OCI-LY1 (cell line): ENCODE data around the gene ENTREP3.

Experiments
- EZH2 ChIP-seq: fragments of 200-600 bp; sonication (generic), shearing (Covaris generic); IDR thresholded peaks from 2 replicates; pipeline ENCODE4 v1.8.0; 2017; ENCODE audit warnings: borderline replicate concordance, mixed run types, mild to moderate bottlenecking, antibody characterized with exemption, low read length, moderate library complexity, mixed read lengths
- TF ChIP-seq, protein P1 (sequence below): fragments of 200-600 bp; sonication (generic), shearing (Covaris generic); IDR thresholded peaks from 2 replicates; pipeline ENCODE4 v1.5.1; 2017; ENCODE audit warnings: mild to moderate bottlenecking, antibody characterized with exemption, low read length, moderate library complexity, mixed read lengths

GRCh38 chr1:155253797-155254196, 1.5 kb downstream of the ENTREP3 start:
- TF ChIP-seq, protein P1, sequence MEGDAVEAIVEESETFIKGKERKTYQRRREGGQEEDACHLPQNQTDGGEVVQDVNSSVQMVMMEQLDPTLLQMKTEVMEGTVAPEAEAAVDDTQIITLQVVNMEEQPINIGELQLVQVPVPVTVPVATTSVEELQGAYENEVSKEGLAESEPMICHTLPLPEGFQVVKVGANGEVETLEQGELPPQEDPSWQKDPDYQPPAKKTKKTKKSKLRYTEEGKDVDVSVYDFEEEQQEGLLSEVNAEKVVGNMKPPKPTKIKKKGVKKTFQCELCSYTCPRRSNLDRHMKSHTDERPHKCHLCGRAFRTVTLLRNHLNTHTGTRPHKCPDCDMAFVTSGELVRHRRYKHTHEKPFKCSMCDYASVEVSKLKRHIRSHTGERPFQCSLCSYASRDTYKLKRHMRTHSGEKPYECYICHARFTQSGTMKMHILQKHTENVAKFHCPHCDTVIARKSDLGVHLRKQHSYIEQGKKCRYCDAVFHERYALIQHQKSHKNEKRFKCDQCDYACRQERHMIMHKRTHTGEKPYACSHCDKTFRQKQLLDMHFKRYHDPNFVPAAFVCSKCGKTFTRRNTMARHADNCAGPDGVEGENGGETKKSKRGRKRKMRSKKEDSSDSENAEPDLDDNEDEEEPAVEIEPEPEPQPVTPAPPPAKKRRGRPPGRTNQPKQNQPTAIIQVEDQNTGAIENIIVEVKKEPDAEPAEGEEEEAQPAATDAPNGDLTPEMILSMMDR: no peak
- no peak for TF ChIP-seq EZH2
